ENCODE data around the gene CNEP1R1. TPM values are rescaled to one million over a fixed set of nuclear protein-coding genes. Genes with fewer than 3 reads are reported as not detected.
A peak's percentile ranks its signal among the peaks of the same experiment; 100 is the strongest.

CNEP1R1 gene
- total and polyA plus RNA-seq, 10 of the 15 experiments (the other 5 are each of a cell fraction or from before 2014, with no cell fraction given) = 11.5 to 29.2 (median 15.6) TPM

DNA sequence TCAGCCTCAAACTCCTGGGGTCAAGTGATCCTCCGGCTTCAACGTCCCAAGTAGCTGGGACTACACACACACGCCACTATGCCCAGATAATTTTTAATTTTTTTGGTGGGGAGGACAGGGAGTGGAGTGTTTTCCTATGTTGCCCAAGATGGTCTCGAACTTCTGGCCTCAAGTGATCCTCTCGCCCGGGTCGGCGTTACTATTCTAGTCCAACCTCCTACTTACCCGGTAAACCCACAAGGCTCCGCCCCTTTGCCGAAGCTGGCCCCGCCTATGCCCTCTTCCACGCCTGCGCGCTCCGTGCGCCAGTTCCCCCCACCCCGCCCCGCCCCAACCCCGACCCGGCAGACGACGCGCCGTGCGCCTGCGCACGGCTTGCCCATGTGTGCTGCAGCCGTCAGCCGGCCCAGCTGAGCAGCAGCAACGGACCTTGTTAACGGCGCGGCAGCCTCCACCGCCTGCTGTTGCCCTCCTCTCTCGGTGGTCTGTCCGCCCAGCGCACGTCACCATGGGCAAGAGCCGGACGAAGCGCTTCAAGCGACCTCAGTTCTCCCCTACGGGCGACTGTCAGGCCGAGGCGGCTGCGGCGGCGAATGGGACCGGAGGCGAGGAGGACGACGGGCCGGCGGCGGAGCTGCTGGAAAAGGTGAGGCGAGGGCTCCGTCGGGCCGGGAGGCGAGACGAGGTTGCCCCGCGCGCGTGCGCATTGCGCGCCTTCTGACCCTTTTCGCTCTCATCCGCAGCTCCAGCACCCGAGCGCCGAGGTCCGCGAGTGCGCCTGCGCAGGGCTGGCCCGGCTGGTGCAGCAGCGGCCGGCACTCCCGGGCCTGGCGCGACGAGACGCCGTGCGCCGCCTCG is 40.8 kb downstream of the CNEP1R1 start, which contains the start of gene HEATR3 (continued):
- TF ChIP-seq, protein P1, sequence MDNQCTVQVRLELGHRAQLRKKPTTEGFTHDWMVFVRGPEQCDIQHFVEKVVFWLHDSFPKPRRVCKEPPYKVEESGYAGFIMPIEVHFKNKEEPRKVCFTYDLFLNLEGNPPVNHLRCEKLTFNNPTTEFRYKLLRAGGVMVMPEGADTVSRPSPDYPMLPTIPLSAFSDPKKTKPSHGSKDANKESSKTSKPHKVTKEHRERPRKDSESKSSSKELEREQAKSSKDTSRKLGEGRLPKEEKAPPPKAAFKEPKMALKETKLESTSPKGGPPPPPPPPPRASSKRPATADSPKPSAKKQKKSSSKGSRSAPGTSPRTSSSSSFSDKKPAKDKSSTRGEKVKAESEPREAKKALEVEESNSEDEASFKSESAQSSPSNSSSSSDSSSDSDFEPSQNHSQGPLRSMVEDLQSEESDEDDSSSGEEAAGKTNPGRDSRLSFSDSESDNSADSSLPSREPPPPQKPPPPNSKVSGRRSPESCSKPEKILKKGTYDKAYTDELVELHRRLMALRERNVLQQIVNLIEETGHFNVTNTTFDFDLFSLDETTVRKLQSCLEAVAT (IDR thresholded peaks at IDR 0.05) = no peak
- peak in 1 of 2 experiments; percentile 43; a peak in 2 of 4 replicates for TF ChIP-seq BHLHE40 (IDR thresholded peaks at IDR 0.05; ENCODE audit: borderline replicate concordance in 1 of 2, low read depth in 2 of 2, low read length in 1 of 2)
- no peak for TF ChIP-seq CBX3 (IDR thresholded peaks at IDR 0.05; ENCODE audit: borderline replicate concordance, low read depth)
- TF ChIP-seq YBX1 (IDR thresholded peaks at IDR 0.05) = no peak
- no peak for TF ChIP-seq SRF (IDR thresholded peaks at IDR 0.05; ENCODE audit: low read depth in 2 of 2, low read length in 2 of 2)
- TF ChIP-seq ZZZ3 (IDR thresholded peaks at IDR 0.05; ENCODE audit: control insufficient read depth, insufficient read length, low read depth) = no peak
- TF ChIP-seq ZNF207 (IDR thresholded peaks at IDR 0.05; ENCODE audit: borderline replicate concordance) = peak; percentile 46; the same call in 1 of the 2 replicates
- TF ChIP-seq, protein P2, sequence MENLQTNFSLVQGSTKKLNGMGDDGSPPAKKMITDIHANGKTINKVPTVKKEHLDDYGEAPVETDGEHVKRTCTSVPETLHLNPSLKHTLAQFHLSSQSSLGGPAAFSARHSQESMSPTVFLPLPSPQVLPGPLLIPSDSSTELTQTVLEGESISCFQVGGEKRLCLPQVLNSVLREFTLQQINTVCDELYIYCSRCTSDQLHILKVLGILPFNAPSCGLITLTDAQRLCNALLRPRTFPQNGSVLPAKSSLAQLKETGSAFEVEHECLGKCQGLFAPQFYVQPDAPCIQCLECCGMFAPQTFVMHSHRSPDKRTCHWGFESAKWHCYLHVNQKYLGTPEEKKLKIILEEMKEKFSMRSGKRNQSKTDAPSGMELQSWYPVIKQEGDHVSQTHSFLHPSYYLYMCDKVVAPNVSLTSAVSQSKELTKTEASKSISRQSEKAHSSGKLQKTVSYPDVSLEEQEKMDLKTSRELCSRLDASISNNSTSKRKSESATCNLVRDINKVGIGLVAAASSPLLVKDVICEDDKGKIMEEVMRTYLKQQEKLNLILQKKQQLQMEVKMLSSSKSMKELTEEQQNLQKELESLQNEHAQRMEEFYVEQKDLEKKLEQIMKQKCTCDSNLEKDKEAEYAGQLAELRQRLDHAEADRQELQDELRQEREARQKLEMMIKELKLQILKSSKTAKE (IDR thresholded peaks at IDR 0.05; ENCODE audit: low read depth, poor library complexity, severe bottlenecking) = no peak
- no peak for TF ChIP-seq ZNF274 (IDR thresholded peaks at IDR 0.05; ENCODE audit: insufficient read depth, insufficient read length)
- TF ChIP-seq, protein P3, sequence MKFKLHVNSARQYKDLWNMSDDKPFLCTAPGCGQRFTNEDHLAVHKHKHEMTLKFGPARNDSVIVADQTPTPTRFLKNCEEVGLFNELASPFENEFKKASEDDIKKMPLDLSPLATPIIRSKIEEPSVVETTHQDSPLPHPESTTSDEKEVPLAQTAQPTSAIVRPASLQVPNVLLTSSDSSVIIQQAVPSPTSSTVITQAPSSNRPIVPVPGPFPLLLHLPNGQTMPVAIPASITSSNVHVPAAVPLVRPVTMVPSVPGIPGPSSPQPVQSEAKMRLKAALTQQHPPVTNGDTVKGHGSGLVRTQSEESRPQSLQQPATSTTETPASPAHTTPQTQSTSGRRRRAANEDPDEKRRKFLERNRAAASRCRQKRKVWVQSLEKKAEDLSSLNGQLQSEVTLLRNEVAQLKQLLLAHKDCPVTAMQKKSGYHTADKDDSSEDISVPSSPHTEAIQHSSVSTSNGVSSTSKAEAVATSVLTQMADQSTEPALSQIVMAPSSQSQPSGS (IDR thresholded peaks at IDR 0.05; ENCODE audit: low read length) = no peak
- TF ChIP-seq, protein P4, sequence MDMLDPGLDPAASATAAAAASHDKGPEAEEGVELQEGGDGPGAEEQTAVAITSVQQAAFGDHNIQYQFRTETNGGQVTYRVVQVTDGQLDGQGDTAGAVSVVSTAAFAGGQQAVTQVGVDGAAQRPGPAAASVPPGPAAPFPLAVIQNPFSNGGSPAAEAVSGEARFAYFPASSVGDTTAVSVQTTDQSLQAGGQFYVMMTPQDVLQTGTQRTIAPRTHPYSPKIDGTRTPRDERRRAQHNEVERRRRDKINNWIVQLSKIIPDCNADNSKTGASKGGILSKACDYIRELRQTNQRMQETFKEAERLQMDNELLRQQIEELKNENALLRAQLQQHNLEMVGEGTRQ (IDR thresholded peaks at IDR 0.05; ENCODE audit: borderline replicate concordance, low read depth, low read length) = no peak
- TF ChIP-seq MEF2B (IDR thresholded peaks at IDR 0.05; ENCODE audit: partially characterized antibody, poor library complexity, severe bottlenecking) = peak; percentile 60
- TF ChIP-seq, protein P5, sequence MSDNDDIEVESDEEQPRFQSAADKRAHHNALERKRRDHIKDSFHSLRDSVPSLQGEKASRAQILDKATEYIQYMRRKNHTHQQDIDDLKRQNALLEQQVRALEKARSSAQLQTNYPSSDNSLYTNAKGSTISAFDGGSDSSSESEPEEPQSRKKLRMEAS (IDR thresholded peaks at IDR 0.05; ENCODE audit: low read depth, low read length) = peak; percentile 70
- TF ChIP-seq SPI1 (IDR thresholded peaks at IDR 0.05; ENCODE audit: borderline replicate concordance, insufficient read depth, low read depth, low read length) = peak; percentile 1; the same call in 1 of the 2 replicates
- TF ChIP-seq ZBED1 (IDR thresholded peaks at IDR 0.05; ENCODE audit: borderline replicate concordance) = no peak
- no peak for TF ChIP-seq KLF5 (IDR thresholded peaks at IDR 0.05; ENCODE audit: partially characterized antibody)
- no peak for TF ChIP-seq TARDBP (IDR thresholded peaks at IDR 0.05; ENCODE audit: borderline replicate concordance)
- TF ChIP-seq STAT3 (IDR thresholded peaks at IDR 0.05; ENCODE audit: low read depth, low read length) = no peak
- TF ChIP-seq MXI1 (IDR thresholded peaks at IDR 0.05; ENCODE audit: low read depth, low read length) = peak; percentile 85
